SK-N-SH (cell line): ENCODE results near the gene VANGL1.

ENCODE experiments used
- POLR2AphosphoS5 ChIP-seq: IDR thresholded peaks from 2 replicates; pipeline ENCODE4 v1.6.1; 2012; ENCODE audit warnings: low read depth, low read length
- RXRA ChIP-seq: IDR thresholded peaks from 2 replicates; pipeline ENCODE4 v1.4.0; 2012; ENCODE audit warnings: low read depth, mild to moderate bottlenecking, borderline replicate concordance
- TEAD4 ChIP-seq: IDR thresholded peaks from 2 replicates; pipeline ENCODE4 v1.4.0; 2012; ENCODE audit warnings: mild to moderate bottlenecking, borderline replicate concordance; ENCODE audit not compliant: insufficient read depth
- TF ChIP-seq, protein P1 (sequence below): fragments of 200-600 bp; sonication (generic); IDR thresholded peaks from 2 replicates; pipeline ENCODE4 v1.6.1; 2017; ENCODE audit warnings: antibody characterized with exemption, mild to moderate bottlenecking, moderate library complexity
- TF ChIP-seq, protein P2 (sequence below): IDR thresholded peaks from 2 replicates; pipeline ENCODE4 v1.4.0; 2012; ENCODE audit warnings: low read depth, borderline replicate concordance

DNA sequence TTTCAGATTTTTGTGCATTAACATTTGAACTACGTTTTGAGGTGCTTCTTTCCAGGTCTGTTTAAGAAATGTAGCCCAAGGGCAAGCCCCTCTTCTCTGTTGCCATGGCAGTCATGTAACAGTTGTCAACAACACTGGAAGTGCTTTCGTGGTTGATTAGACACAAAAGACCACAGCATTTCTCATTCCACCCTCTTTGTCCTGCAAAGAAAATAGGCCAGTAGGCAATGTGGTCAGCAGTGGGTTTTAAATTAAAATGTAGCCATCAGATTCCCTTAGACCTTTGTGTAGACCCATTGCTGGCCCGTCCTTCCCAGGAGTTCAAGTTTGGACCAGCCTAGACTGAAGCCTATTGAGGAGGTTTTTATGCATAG, 35.4 kb downstream of the VANGL1 start:
- TF ChIP-seq TEAD4 (no peak), POLR2AphosphoS5 (no peak), RXRA (no peak)
- TF ChIP-seq, protein P1, sequence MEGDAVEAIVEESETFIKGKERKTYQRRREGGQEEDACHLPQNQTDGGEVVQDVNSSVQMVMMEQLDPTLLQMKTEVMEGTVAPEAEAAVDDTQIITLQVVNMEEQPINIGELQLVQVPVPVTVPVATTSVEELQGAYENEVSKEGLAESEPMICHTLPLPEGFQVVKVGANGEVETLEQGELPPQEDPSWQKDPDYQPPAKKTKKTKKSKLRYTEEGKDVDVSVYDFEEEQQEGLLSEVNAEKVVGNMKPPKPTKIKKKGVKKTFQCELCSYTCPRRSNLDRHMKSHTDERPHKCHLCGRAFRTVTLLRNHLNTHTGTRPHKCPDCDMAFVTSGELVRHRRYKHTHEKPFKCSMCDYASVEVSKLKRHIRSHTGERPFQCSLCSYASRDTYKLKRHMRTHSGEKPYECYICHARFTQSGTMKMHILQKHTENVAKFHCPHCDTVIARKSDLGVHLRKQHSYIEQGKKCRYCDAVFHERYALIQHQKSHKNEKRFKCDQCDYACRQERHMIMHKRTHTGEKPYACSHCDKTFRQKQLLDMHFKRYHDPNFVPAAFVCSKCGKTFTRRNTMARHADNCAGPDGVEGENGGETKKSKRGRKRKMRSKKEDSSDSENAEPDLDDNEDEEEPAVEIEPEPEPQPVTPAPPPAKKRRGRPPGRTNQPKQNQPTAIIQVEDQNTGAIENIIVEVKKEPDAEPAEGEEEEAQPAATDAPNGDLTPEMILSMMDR: no peak
- TF ChIP-seq, protein P2, sequence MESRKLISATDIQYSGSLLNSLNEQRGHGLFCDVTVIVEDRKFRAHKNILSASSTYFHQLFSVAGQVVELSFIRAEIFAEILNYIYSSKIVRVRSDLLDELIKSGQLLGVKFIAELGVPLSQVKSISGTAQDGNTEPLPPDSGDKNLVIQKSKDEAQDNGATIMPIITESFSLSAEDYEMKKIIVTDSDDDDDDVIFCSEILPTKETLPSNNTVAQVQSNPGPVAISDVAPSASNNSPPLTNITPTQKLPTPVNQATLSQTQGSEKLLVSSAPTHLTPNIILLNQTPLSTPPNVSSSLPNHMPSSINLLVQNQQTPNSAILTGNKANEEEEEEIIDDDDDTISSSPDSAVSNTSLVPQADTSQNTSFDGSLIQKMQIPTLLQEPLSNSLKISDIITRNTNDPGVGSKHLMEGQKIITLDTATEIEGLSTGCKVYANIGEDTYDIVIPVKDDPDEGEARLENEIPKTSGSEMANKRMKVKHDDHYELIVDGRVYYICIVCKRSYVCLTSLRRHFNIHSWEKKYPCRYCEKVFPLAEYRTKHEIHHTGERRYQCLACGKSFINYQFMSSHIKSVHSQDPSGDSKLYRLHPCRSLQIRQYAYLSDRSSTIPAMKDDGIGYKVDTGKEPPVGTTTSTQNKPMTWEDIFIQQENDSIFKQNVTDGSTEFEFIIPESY: no peak
